HCT116 (cell line): ENCODE data around the gene ZPR1. TPM values are rescaled to one million over a fixed set of nuclear protein-coding genes. Genes with fewer than 3 reads are reported as not detected.
A peak's percentile ranks its signal among the peaks of the same experiment; 100 is the strongest.

Experiments
- ATAC-seq: fragments of 200-7000 bp; cut with Tn5 transposase; 2 replicates; pipeline ENCODE4 v1.9.1; 2020; ENCODE audit warnings: mild to moderate bottlenecking, moderate library complexity
- BruUV-seq: library from RNA; stranded (reverse); fragments of 400-500 nt; replicated peaks from 2 replicates; lab custom pipeline; 2021; lab: Mats Ljungman, UMichigan
- CTCF ChIA-PET: fragments of 300-600 bp; sonication (Branson Sonifier 250); formaldehyde crosslinking; loops from one replicate; lab custom pipeline; 2021; ENCODE audit warnings: antibody characterized with exemption; lab: Charles Lee
- POLR2A ChIA-PET: fragments of 300-600, 350-600 bp; sonication (Branson Sonifier 250); formaldehyde crosslinking; loops from one replicate; lab custom pipeline; 2021; ENCODE audit warnings: antibody characterized with exemption; lab: Charles Lee
- RAD21 ChIA-PET, 2 experiments: fragments of 300-600 bp; sonication (Branson Sonifier 250); formaldehyde crosslinking; loops; one replicate each; lab custom pipeline; 2023; ENCODE audit warnings: low total read pairs in 2 of 2; ENCODE audit not compliant: uncharacterized antibody in 2 of 2, unreplicated experiment in 2 of 2, low non-redundant PET in 1 of 2; lab: Charles Lee
- DNase-seq: peaks from one replicate; pipeline ENCODE4 v3.0.0-alpha.2; 2010; ENCODE audit warnings: low read depth, low spot score
- H2AFZ ChIP-seq: fragments of 200-600 bp; shearing (Covaris generic), sonication (generic); 2 replicates; pipeline ENCODE4 v1.6.1; 2017; ENCODE audit warnings: low read depth, mixed run types, mixed read lengths, antibody characterized with exemption, low read length; ENCODE audit not compliant: poor library complexity, severe bottlenecking
- H3K27ac ChIP-seq: 2 replicates; pipeline ENCODE4 v1.5.1; 2012; ENCODE audit warnings: low read depth, low read length
- H3K27me3 ChIP-seq: fragments of 200-600 bp; sonication (generic); 2 replicates; pipeline ENCODE4 v1.6.1; 2016; ENCODE audit warnings: mixed run types, low read length, mixed read lengths; ENCODE audit not compliant: insufficient read depth
- H3K36me3 ChIP-seq, 2 experiments: fragments of 200-500 bp in 1 of 2; fragments of 200-600 bp in 1 of 2; sonication (Bioruptor generic) in 1 of 2; sonication (generic) in 1 of 2; 2 replicates each; pipeline versions ENCODE4 v1.5.1 to v1.6.1; 2014 to 2016; ENCODE audit warnings: low read length in 2 of 2, inconsistent platforms in 1 of 2, mixed read lengths in 1 of 2, mixed run types in 1 of 2; ENCODE audit not compliant: insufficient read depth in 2 of 2, control insufficient read depth in 1 of 2
- H3K4me1 ChIP-seq, 2 experiments: fragments of 200-600 bp in 1 of 2; sonication (generic) in 1 of 2; 2 replicates each; pipeline versions ENCODE4 v1.5.1 to v1.6.1; 2012 to 2017; ENCODE audit warnings: low read length in 2 of 2, inconsistent platforms in 1 of 2, mild to moderate bottlenecking in 1 of 2, mixed read lengths in 1 of 2, mixed run types in 1 of 2, moderate library complexity in 1 of 2; ENCODE audit not compliant: insufficient read depth in 2 of 2, control insufficient read depth in 1 of 2
- H3K4me2 ChIP-seq: fragments of 200-600 bp; sonication (generic); 2 replicates; pipeline ENCODE4 v1.6.1; 2017; ENCODE audit warnings: mixed run types, low read length, mixed read lengths
- H3K4me3 ChIP-seq, 2 experiments: fragments of 200-600 bp in 1 of 2; sonication (generic) in 1 of 2; replicated peaks in 1 of 2; 2 replicates each; pipeline ENCODE4 v1.5.1; 2011 to 2016; ENCODE audit warnings: low read length in 2 of 2, control low read depth in 1 of 2, low read depth in 1 of 2, mild to moderate bottlenecking in 1 of 2, mixed read lengths in 1 of 2, mixed run types in 1 of 2
- H3K79me2 ChIP-seq: fragments of 200-600 bp; sonication (generic); 2 replicates; pipeline ENCODE4 v1.6.1; 2017; ENCODE audit warnings: mild to moderate bottlenecking, mixed run types, low read length, moderate library complexity, mixed read lengths; ENCODE audit not compliant: insufficient read depth
- H3K9ac ChIP-seq: fragments of 200-600 bp; sonication (generic); 2 replicates; pipeline ENCODE4 v1.6.1; 2016; ENCODE audit warnings: low read length, mixed read lengths
- H3K9me2 ChIP-seq: fragments of 200-600 bp; sonication (generic), shearing (Covaris generic); 2 replicates; pipeline ENCODE4 v1.6.1; 2017; ENCODE audit warnings: mixed run types, mild to moderate bottlenecking, moderate library complexity; ENCODE audit not compliant: insufficient read depth
- H3K9me3 ChIP-seq, 2 experiments: fragments of 200-500 bp in 1 of 2; fragments of 200-600 bp in 1 of 2; sonication (Bioruptor generic) in 1 of 2; sonication (generic) in 1 of 2; 2 replicates each; pipeline ENCODE4 v1.6.1; 2014 to 2017; ENCODE audit warnings: low read length in 2 of 2, mixed read lengths in 2 of 2, inconsistent platforms in 1 of 2, low read depth in 1 of 2, mild to moderate bottlenecking in 1 of 2, mixed run types in 1 of 2, moderate library complexity in 1 of 2; ENCODE audit not compliant: control insufficient read depth in 1 of 2, insufficient read depth in 1 of 2
- H4K20me1 ChIP-seq: fragments of 200-600 bp; sonication (generic), shearing (Covaris generic); 2 replicates; pipeline ENCODE4 v1.6.1; 2017; ENCODE audit warnings: mixed run types, mild to moderate bottlenecking, moderate library complexity; ENCODE audit not compliant: insufficient read depth
- EGR1 ChIP-seq: IDR thresholded peaks from 2 replicates; pipeline ENCODE4 v1.6.1; 2012; ENCODE audit warnings: low read depth
- ELF1 ChIP-seq: IDR thresholded peaks from 2 replicates; pipeline ENCODE4 v1.6.1; 2012; ENCODE audit warnings: low read depth, borderline replicate concordance
- EZH2 ChIP-seq: fragments of 200-600 bp; sonication (generic); IDR thresholded peaks from 2 replicates; pipeline ENCODE4 v1.6.1; 2017; ENCODE audit warnings: antibody characterized with exemption, mixed run types
- EZH2phosphoT487 ChIP-seq: fragments of 200-600 bp; IDR thresholded peaks from 2 replicates; pipeline ENCODE4 v1.6.1; 2018; ENCODE audit warnings: antibody characterized with exemption, borderline replicate concordance
- REST ChIP-seq: IDR thresholded peaks from 2 replicates; pipeline ENCODE4 v1.6.1; 2012; ENCODE audit warnings: low read depth
- SIN3A ChIP-seq: IDR thresholded peaks from 2 replicates; pipeline ENCODE4 v1.6.1; 2012; ENCODE audit warnings: low read depth
- ZFX ChIP-seq: fragments of 450-650 bp; IDR thresholded peaks from 2 replicates; pipeline ENCODE4 v1.6.1; 2017
- intact Hi-C: fragments of 100-400 bp; cut with micrococcal nuclease; formaldehyde crosslinking; loops from 2 replicates; pipeline ENCODE4 v1.10.0; 2022
- total RNA-seq: library from RNA; stranded (reverse); gene quantifications from one replicate; pipeline ENCODE4 v1.2.1, GENCODE V29; 2021; ENCODE audit not compliant: unreplicated experiment

The ZPR1 gene
- total RNA-seq, 1 experiment from 2014 or later: 56.3 TPM

GRCh38 chr11:116786966-116787365 is 857 bp downstream of the ZPR1 start:
- Histone ChIP-seq H4K20me1 (no peaks in the 10 kb centered on the region), H3K36me3 (peaks cover 39 to 41% of the 10 kb centered on the region in 2 experiments; a peak in 3 of 4 replicates), H3K4me2 (peak overlapping the region; percentile 94), H2AFZ (no peak overlapping the region), H3K4me3 (peak overlapping the region; percentile 93 to 94), H3K9me3 (no peaks in the 10 kb centered on the region), H3K27me3 (no peaks in the 10 kb centered on the region), H3K9me2 (no peaks in the 10 kb centered on the region), H3K79me2 (peaks cover 20% of the 10 kb centered on the region), H3K4me1 (peaks cover 12 to 21% of the 10 kb centered on the region in 2 experiments), H3K9ac (peak overlapping the region; percentile 94), H3K27ac (no peak overlapping the region)
- ATAC-seq (no peak), DNase-seq (no peak)
- BruUV-seq: TSS peak; percentile 61
- TF ChIP-seq REST: no peak
- no peak for TF ChIP-seq ELF1
- no peak for TF ChIP-seq EZH2phosphoT487
- TF ChIP-seq ZFX: no peak
- TF ChIP-seq SIN3A: no peak
- no peak for TF ChIP-seq EZH2
- TF ChIP-seq EGR1: no peak
- intact Hi-C loops: loop anchor here (1.0 kb wide), 1 partner anchor 319 kb away; no protein-coding TSS in a partner anchor
- POLR2A ChIA-PET: interaction anchor here (0.6 to 1.3 kb wide), 2 partner anchors 18 to 48 kb away, joined by 3 read pairs; no protein-coding TSS in a partner anchor
- CTCF ChIA-PET: interaction anchor here (1.3 kb wide), 1 partner anchor 72 kb away, joined by 3 read pairs; no protein-coding TSS in a partner anchor
- RAD21 ChIA-PET: no interaction called here
